HG02623 (cell line): ENCODE results near the gene CHSY1.
"Not testable (repeated sequence)": the region's sequence is repeated elsewhere in the genome, so short reads cannot be mapped to it uniquely, and the experiment has no call there.

Experiments
- ATAC-seq: cut with Tn5 transposase; IDR thresholded peaks from one replicate; pipeline ENCODE4 v1.9.1; 2021; ENCODE audit warnings: moderate library complexity; ENCODE audit not compliant: unreplicated experiment

Gene CHSY1

GRCh38 chr15:101138086-101138660, 113.7 kb downstream of the CHSY1 start:
- no peak for ATAC-seq

GRCh38 chr15:101137312-101137940, 114.4 kb downstream of the CHSY1 start:
- ATAC-seq: no peak

GRCh38 chr15:101136381-101137268, 115.2 kb downstream of the CHSY1 start:
- no peak for ATAC-seq

- peak; percentile 52 for ATAC-seq
Measured at GRCh38 chr15:101135532-101136166, 116.2 kb downstream of the CHSY1 start.

- no peak for ATAC-seq
Measured at GRCh38 chr15:101134780-101135179, 117.1 kb downstream of the CHSY1 start.

GRCh38 chr15:101133751-101134261, 118.0 kb downstream of the CHSY1 start:
- ATAC-seq: no peak

GRCh38 chr15:101133181-101133460, 118.7 kb downstream of the CHSY1 start:
- no peak for ATAC-seq

- ATAC-seq: no peak
Measured at GRCh38 chr15:101132390-101133180, 119.3 kb downstream of the CHSY1 start.

GRCh38 chr15:101131489-101132389, 120.1 kb downstream of the CHSY1 start:
- no peak for ATAC-seq

GRCh38 chr15:101129851-101130380, 121.9 kb downstream of the CHSY1 start:
- ATAC-seq: no peak

- no peak for ATAC-seq
Measured at GRCh38 chr15:101128221-101129015, 123.4 kb downstream of the CHSY1 start.

- peak; percentile 66 for ATAC-seq
Measured at GRCh38 chr15:101127506-101128076, 124.3 kb downstream of the CHSY1 start.

GRCh38 chr15:101126618-101127505, 125.0 kb downstream of the CHSY1 start:
- peak; percentile 29 for ATAC-seq

- ATAC-seq: not testable (repeated sequence)
Measured at GRCh38 chr15:101125881-101126428, 125.9 kb downstream of the CHSY1 start.
